HepG2 (cell line): ENCODE measurements around the gene SPPL2B. TPM values are rescaled to one million over a fixed set of nuclear protein-coding genes. Genes with fewer than 3 reads are reported as not detected.
A peak's percentile ranks its signal among the peaks of the same experiment; 100 is the strongest.

Experiments used
- ARNT2 ChIP-seq: sonication (generic); formaldehyde crosslinking; IDR thresholded peaks from 2 replicates; pipeline ENCODE4 v1.8.0; 2022; ENCODE audit warnings: mild to moderate bottlenecking, low read depth, missing genetic modification reagents, moderate library complexity
- CAMTA2 ChIP-seq: sonication (generic); formaldehyde crosslinking; IDR thresholded peaks from 2 replicates; pipeline ENCODE4 v1.4.0; 2020; ENCODE audit warnings: mild to moderate bottlenecking, missing genetic modification reagents, borderline replicate concordance
- CSRNP1 ChIP-seq: sonication (generic); formaldehyde crosslinking; IDR thresholded peaks from 2 replicates; pipeline ENCODE4 v1.8.1; 2023; ENCODE audit warnings: mild to moderate bottlenecking, missing genetic modification reagents
- DDIT3 ChIP-seq: sonication (generic); formaldehyde crosslinking; IDR thresholded peaks from 2 replicates; pipeline ENCODE4 v1.4.0; 2020; ENCODE audit warnings: mild to moderate bottlenecking, missing genetic modification reagents
- DRAP1 ChIP-seq: IDR thresholded peaks from 2 replicates; pipeline ENCODE4 v1.6.1; 2016; ENCODE audit warnings: missing genetic modification reagents, missing compliant biosample characterization
- GATA4 ChIP-seq: sonication (generic); IDR thresholded peaks from 2 replicates; pipeline ENCODE4 v1.6.1; 2016; ENCODE audit warnings: antibody characterized with exemption, low read depth, borderline replicate concordance
- GLMP ChIP-seq: sonication (generic); formaldehyde crosslinking; IDR thresholded peaks from 2 replicates; pipeline ENCODE4 v1.9.0; 2021; ENCODE audit warnings: missing genetic modification reagents, mild to moderate bottlenecking, borderline replicate concordance
- HES4 ChIP-seq: sonication (generic); formaldehyde crosslinking; IDR thresholded peaks from 2 replicates; pipeline ENCODE4 v1.9.0; 2021; ENCODE audit warnings: mild to moderate bottlenecking, missing genetic modification reagents, borderline replicate concordance
- KMT2A ChIP-seq: sonication (generic); formaldehyde crosslinking; IDR thresholded peaks from 2 replicates; pipeline ENCODE4 v1.4.0; 2020; ENCODE audit warnings: missing genetic modification reagents
- NFKBIZ ChIP-seq: IDR thresholded peaks from 2 replicates; pipeline ENCODE4 v1.6.1; 2018; ENCODE audit warnings: missing genetic modification reagents, missing compliant biosample characterization
- NR2F2 ChIP-seq: IDR thresholded peaks from 2 replicates; pipeline ENCODE4 v1.6.1; 2012; ENCODE audit warnings: low read depth, inconsistent platforms, borderline replicate concordance
- POGK ChIP-seq: sonication (generic); formaldehyde crosslinking; conservative IDR thresholded peaks from 2 replicates; pipeline ENCODE4 v1.8.0; 2022; ENCODE audit warnings: mild to moderate bottlenecking, moderate library complexity, missing genetic modification reagents
- POLR2A ChIP-seq, 2 experiments: IDR thresholded peaks; 2 replicates each; pipeline ENCODE4 v1.6.1; 2011; ENCODE audit warnings: low read depth in 2 of 2, low read length in 2 of 2, mild to moderate bottlenecking in 1 of 2, moderate library complexity in 1 of 2; ENCODE audit not compliant: insufficient read depth in 1 of 2
- PTBP1 ChIP-seq: fragments of 200-400 bp; formaldehyde crosslinking; IDR thresholded peaks from 2 replicates; pipeline ENCODE4 v1.6.1; 2018; ENCODE audit warnings: low read length, low read depth; ENCODE audit not compliant: poor library complexity, severe bottlenecking
- SMAD1 ChIP-seq: sonication (generic); formaldehyde crosslinking; IDR thresholded peaks from 2 replicates; pipeline ENCODE4 v1.4.0; 2020; ENCODE audit warnings: missing genetic modification reagents, low read depth, mild to moderate bottlenecking, borderline replicate concordance
- SRSF1 ChIP-seq: fragments of 200-400 bp; formaldehyde crosslinking; optimal IDR thresholded peaks from 2 replicates; pipeline ENCODE3; 2017; ENCODE audit warnings: mild to moderate bottlenecking, low read depth, low read length, moderate library complexity
- ZNF263 ChIP-seq: sonication (generic); formaldehyde crosslinking; IDR thresholded peaks from 2 replicates; pipeline ENCODE4 v1.4.0; 2020; ENCODE audit warnings: missing genetic modification reagents
- ZNF567 ChIP-seq: sonication (generic); formaldehyde crosslinking; IDR thresholded peaks from 2 replicates; pipeline ENCODE4 v1.8.1; 2023; ENCODE audit warnings: mild to moderate bottlenecking, missing genetic modification reagents, borderline replicate concordance
- polyA plus RNA-seq, 8 experiments: library from polyadenylated mRNA; depleted of rRNA in 3 of 8; stranded (reverse) in 7 of 8; unstranded in 1 of 8; fragments of >200 nt; fragmentation: Illumina TruSeq in 4 of 8; extraction: Trizol in 4 of 8; gene quantifications; 2 replicates each; pipeline versions ENCODE4 v1.2.1 to v1.2.3, GENCODE V29; 2011 to 2016; ENCODE audit warnings: low read depth in 4 of 8, missing spikeins in 1 of 8, mixed read lengths in 1 of 8; ENCODE audit not compliant: insufficient read depth in 1 of 8
- total RNA-seq, 5 experiments: library from RNA; depleted of rRNA; stranded (reverse); fragments of >200 nt; fragmentation: Illumina TruSeq; extraction: Trizol; gene quantifications; 2 replicates each; pipeline ENCODE4 v1.2.3, GENCODE V29; 2016; ENCODE audit warnings: low read depth in 1 of 5
- TF ChIP-seq, protein P1 (sequence below): IDR thresholded peaks from 2 replicates; pipeline ENCODE4 v1.6.1; 2016; ENCODE audit warnings: missing compliant biosample characterization, missing genetic modification reagents, borderline replicate concordance
- TF ChIP-seq, protein P2 (sequence below): sonication (generic); formaldehyde crosslinking; IDR thresholded peaks from 2 replicates; pipeline ENCODE4 v1.4.0; 2020; ENCODE audit warnings: missing genetic modification reagents

The SPPL2B gene
- total and polyA plus RNA-seq, 2 of the 13 experiments (the other 11 are each of a cell fraction or from before 2014, with no cell fraction given), result 14.9 to 15.2 TPM

GRCh38 chr19:2328401-2329148 is at the start of gene SPPL2B, which contains the start of gene LSM7 (continued):
- TF ChIP-seq, protein P1, sequence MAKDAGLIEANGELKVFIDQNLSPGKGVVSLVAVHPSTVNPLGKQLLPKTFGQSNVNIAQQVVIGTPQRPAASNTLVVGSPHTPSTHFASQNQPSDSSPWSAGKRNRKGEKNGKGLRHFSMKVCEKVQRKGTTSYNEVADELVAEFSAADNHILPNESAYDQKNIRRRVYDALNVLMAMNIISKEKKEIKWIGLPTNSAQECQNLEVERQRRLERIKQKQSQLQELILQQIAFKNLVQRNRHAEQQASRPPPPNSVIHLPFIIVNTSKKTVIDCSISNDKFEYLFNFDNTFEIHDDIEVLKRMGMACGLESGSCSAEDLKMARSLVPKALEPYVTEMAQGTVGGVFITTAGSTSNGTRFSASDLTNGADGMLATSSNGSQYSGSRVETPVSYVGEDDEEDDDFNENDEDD (CRISPR knock-in tag), result peak; percentile 36; the same call in 1 of the 2 replicates
- TF ChIP-seq PTBP1 (no peak), POGK (CRISPR knock-in tag) (peak; percentile 56; the same call in 1 of the 2 replicates), GLMP (CRISPR knock-in tag) (no peak), DRAP1 (CRISPR knock-in tag) (peak; percentile 93), SRSF1 (no peak), CSRNP1 (peak; percentile 67; the same call in 1 of the 2 replicates), NFKBIZ (CRISPR knock-in tag) (no peak), CAMTA2 (CRISPR knock-in tag) (no peak), ZNF567 (CRISPR knock-in tag) (no peak), NR2F2 (peak; percentile 44; the same call in 1 of the 2 replicates), SMAD1 (CRISPR knock-in tag) (0 out of 2 replicates have a peak, but pooled peaks have one; percentile 48), KMT2A (CRISPR knock-in tag) (peak; percentile 87), GATA4 (peak; percentile 19; the same call in 1 of the 2 replicates), DDIT3 (no peak), HES4 (CRISPR knock-in tag) (no peak), ZNF263 (CRISPR knock-in tag) (0 out of 2 replicates have a peak, but pooled peaks have one; percentile 32), POLR2A (IDR thresholded peaks at IDR 0.05; ENCODE audit: insufficient read depth in 1 of 2, low read depth in 2 of 2, low read length in 2 of 2) (peak; percentile 79 to 89), ARNT2 (CRISPR knock-in tag) (peak; percentile 19; the same call in 1 of the 2 replicates)
- TF ChIP-seq, protein P2, sequence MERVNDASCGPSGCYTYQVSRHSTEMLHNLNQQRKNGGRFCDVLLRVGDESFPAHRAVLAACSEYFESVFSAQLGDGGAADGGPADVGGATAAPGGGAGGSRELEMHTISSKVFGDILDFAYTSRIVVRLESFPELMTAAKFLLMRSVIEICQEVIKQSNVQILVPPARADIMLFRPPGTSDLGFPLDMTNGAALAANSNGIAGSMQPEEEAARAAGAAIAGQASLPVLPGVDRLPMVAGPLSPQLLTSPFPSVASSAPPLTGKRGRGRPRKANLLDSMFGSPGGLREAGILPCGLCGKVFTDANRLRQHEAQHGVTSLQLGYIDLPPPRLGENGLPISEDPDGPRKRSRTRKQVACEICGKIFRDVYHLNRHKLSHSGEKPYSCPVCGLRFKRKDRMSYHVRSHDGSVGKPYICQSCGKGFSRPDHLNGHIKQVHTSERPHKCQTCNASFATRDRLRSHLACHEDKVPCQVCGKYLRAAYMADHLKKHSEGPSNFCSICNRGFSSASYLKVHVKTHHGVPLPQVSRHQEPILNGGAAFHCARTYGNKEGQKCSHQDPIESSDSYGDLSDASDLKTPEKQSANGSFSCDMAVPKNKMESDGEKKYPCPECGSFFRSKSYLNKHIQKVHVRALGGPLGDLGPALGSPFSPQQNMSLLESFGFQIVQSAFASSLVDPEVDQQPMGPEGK (CRISPR knock-in tag), result peak; percentile 20; the same call in 1 of the 2 replicates
